ENCODE measurements around the gene VPS8.

VPS8 gene

DNA sequence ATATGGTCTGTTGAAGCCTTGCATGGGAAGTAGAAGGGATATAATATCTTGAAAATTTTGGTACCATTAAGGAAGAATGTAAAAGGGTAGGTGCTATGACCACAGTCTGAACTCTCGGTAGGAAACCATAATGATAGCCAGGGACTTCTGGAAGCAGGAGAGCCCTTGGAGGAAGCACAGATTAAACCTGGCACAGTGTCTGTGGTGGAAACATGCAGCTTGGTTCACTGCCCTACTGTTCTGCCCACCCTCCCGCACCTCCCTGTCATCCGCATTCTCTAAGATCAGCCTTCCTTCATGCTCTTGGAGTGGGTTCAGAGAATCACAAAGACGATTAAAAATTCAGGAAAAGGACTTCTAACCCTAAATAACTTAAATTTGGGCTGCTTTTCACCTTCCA lies 20.9 kb downstream of the VPS8 start:
- no peak for DNase-seq (ENCODE audit: low read depth)
- no peak overlapping the region for H3K4me3 ChIP-seq (ENCODE audit: low read depth, low read length)
- TF ChIP-seq CTCF (IDR thresholded peaks at IDR 0.05; ENCODE audit: control insufficient read depth, extremely low read depth, insufficient read depth), result no peak

DNA sequence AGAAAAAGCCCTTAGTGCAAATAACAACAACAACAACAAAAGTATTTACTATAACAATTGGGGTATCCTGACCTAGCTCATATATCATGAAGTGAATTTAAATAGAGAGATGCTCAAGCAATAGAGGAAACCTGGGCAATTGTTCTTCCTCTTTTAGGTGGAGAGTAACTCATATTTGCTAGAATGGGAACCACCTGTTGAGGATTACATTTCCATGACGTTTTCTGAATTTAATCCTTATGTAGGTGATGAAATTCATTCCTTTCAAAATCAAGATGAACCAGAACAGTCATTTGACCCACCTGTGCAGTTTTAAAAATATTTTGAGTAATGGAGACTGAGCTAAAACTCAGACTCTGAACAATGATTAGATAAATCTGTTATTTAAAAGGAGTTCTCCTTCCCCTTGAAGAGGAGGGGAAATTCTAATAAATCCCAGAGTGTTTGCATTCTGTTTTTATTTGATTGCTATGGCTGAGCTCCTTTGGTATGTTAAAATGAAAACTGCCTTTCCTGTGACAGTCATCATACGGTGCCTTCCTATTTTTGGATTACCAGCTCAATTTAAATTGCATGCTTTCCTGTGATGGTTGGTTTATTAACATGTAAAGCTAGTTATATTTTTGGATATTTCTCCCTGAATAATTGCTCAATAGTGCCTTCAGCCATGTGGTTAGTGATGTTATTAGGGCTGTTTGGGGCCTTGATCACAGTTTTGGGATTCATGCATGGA lies 24.3 kb downstream of the VPS8 start:
- no peak overlapping the region for H3K4me3 ChIP-seq (ENCODE audit: low read depth, low read length)
- DNase-seq (ENCODE audit: low read depth), result no peak
- no peak for TF ChIP-seq CTCF (IDR thresholded peaks at IDR 0.05; ENCODE audit: control insufficient read depth, extremely low read depth, insufficient read depth)

DNA sequence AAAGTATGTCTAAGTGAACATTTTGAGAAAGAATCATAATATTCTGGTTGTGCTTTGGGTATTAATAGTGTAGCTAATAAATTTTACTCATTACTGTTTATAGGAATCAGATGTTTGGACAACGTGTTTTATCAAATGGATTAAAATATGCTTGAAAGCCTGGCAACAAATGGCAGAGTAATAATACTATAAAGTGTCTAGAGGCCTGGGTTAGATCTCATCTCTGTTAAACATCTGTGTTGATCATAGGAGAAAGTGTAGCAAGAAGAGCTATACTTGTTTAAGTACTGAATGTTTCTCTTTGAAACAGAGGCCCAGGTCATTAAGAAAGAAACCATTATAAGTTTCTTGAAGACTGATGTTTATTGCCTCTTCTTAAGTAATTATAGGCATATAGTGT lies 30.5 kb downstream of the VPS8 start:
- no peak for DNase-seq (ENCODE audit: low read depth)
- no peak for TF ChIP-seq CTCF (IDR thresholded peaks at IDR 0.05; ENCODE audit: control insufficient read depth, extremely low read depth, insufficient read depth)
- H3K4me3 ChIP-seq (ENCODE audit: low read depth, low read length), result no peak overlapping the region

DNA sequence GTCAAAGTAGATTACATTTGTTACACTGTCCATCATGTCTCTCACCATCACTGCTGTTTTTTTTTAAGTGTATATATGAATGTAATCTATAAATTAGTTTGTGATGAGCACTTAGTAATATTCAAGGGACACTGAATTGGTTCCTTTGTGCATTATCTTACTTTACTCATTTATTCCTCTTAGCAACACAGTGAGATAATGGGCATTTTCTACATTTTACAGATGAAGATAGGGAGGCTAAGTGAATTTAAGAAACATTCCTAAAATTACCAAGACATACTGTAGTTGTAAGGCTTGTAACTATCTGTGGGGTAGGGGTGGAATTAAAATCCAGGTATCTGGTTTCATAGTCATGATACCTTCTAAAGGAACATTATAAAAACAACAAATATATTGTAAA lies 33.9 kb downstream of the VPS8 start:
- H3K4me3 ChIP-seq (ENCODE audit: low read depth, low read length), result no peak overlapping the region
- no peak for TF ChIP-seq CTCF (IDR thresholded peaks at IDR 0.05; ENCODE audit: control insufficient read depth, extremely low read depth, insufficient read depth)
- no peak for DNase-seq (ENCODE audit: low read depth)

DNA sequence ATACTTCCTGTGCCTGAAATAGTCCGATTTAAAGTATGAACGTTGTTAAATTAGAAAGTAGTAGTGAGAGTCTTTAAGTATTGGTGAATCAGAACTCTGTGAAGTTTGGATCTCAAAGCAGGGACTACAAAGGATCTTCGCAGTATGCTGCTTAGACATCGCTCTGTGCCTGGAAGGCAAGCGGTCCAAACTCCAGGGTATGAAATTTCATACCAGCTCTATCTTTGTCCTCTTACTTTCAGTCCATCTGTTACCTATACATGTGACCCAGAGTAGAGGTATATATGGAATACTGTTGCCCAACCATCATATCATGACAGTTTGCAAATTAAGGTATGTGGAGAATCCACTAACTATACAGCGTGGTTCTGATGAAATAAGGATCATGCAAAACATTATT lies 34.5 kb downstream of the VPS8 start:
- no peak for DNase-seq (ENCODE audit: low read depth)
- no peak for TF ChIP-seq CTCF (IDR thresholded peaks at IDR 0.05; ENCODE audit: control insufficient read depth, extremely low read depth, insufficient read depth)
- no peak overlapping the region for H3K4me3 ChIP-seq (ENCODE audit: low read depth, low read length)

GRCh38 chr3:184848934-184849333 lies 37.0 kb downstream of the VPS8 start:
- no peak overlapping the region for H3K4me3 ChIP-seq (ENCODE audit: low read depth, low read length)
- no peak for DNase-seq (ENCODE audit: low read depth)

More at GRCh38 chr3:184848934-184849333, 37.0 kb downstream of the VPS8 start:
- no peak for TF ChIP-seq CTCF (IDR thresholded peaks at IDR 0.05; ENCODE audit: control insufficient read depth, extremely low read depth, insufficient read depth)
